ENCODE results near the gene TSPOAP1. TPM values are rescaled to one million over a fixed set of nuclear protein-coding genes. Genes with fewer than 3 reads are reported as not detected.

TSPOAP1 gene
- total and polyA plus RNA-seq, 2 of the 4 experiments (the other 2 are of a cell fraction) = 0.90 to 1.6 TPM

GRCh38 chr17:58338841-58339754 is 10.5 kb upstream of the TSPOAP1 start:
- ChIA-PET CTCF (no interaction called here), POLR2A (ENCODE audit: unreplicated experiment) (interaction anchor here (2.2 kb wide), 1 partner anchor 13 kb away, joined by 6 read pairs; the partner anchor contains the start of gene SUPT4H1)
- H3K79me1 ChIP-seq (ENCODE audit: low read depth in 1 of 2, low read length in 2 of 2) = peaks cover 12 to 24% of the 10 kb centered on the region in 2 experiments
- peak overlapping the region; percentile 100 for H3K14ac ChIP-seq (replicated peaks; ENCODE audit: low read depth, low read length)
- ATAC-seq (ENCODE audit: low read depth) (peak; percentile 70), DNase-seq (peak; percentile 88)
- H3K4ac ChIP-seq (ENCODE audit: low read depth, low read length) = peak overlapping the region; percentile 100
- H2BK20ac ChIP-seq (ENCODE audit: low read depth, low read length) = peak overlapping the region; percentile 94
- BruUV-seq (replicated peaks) = no TSS peak
- peak overlapping the region; percentile 91 for H3K9ac ChIP-seq (ENCODE audit: low read depth, low read length)
- dilution Hi-C loops (cut with HindIII; ENCODE audit: low sequenced_read_pairs, unreplicated experiment) = no loop called here
- peak overlapping the region; percentile 90 for H2AFZ ChIP-seq (replicated peaks; ENCODE audit: low read length, poor library complexity)
- H2AK5ac ChIP-seq (ENCODE audit: low read depth, low read length) = peak overlapping the region; percentile 100
- 100% methylated on average over 1 of the region's 10 CpGs; no CpG with 5 or more reads in 1 of the 2 experiments for WGBS, 2 experiments (ENCODE audit: extremely low coverage in 2 of 2, insufficient read length in 1 of 2)
- intact Hi-C loops (cut with micrococcal nuclease) = no loop called here
- peaks cover 38% of the 10 kb centered on the region for H3K4me1 ChIP-seq (ENCODE audit: control insufficient read depth, insufficient read depth, low read length)
- no peak for TF ChIP-seq CTCF (conservative IDR thresholded peaks at IDR 0.05; ENCODE audit: low read depth, low read length)
- TF ChIP-seq RCOR1 (IDR thresholded peaks at IDR 0.05; ENCODE audit: insufficient replicate concordance, low read length) = no peak
- TF ChIP-seq POLR2A (IDR thresholded peaks at IDR 0.05; ENCODE audit: low read depth, low read length) = peak; percentile 77; the same call in 1 of the 2 replicates
- no peak for TF ChIP-seq SMC3 (IDR thresholded peaks at IDR 0.05; ENCODE audit: low read depth, low read length)
- no peak for TF ChIP-seq MAZ (IDR thresholded peaks at IDR 0.05; ENCODE audit: borderline replicate concordance, low read depth, low read length)
- TF ChIP-seq, protein P1, sequence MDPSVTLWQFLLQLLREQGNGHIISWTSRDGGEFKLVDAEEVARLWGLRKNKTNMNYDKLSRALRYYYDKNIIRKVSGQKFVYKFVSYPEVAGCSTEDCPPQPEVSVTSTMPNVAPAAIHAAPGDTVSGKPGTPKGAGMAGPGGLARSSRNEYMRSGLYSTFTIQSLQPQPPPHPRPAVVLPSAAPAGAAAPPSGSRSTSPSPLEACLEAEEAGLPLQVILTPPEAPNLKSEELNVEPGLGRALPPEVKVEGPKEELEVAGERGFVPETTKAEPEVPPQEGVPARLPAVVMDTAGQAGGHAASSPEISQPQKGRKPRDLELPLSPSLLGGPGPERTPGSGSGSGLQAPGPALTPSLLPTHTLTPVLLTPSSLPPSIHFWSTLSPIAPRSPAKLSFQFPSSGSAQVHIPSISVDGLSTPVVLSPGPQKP (IDR thresholded peaks at IDR 0.05; ENCODE audit: borderline replicate concordance, low read depth, low read length) = no peak
- TF ChIP-seq, protein P2, sequence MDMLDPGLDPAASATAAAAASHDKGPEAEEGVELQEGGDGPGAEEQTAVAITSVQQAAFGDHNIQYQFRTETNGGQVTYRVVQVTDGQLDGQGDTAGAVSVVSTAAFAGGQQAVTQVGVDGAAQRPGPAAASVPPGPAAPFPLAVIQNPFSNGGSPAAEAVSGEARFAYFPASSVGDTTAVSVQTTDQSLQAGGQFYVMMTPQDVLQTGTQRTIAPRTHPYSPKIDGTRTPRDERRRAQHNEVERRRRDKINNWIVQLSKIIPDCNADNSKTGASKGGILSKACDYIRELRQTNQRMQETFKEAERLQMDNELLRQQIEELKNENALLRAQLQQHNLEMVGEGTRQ (IDR thresholded peaks at IDR 0.05; ENCODE audit: low read depth, low read length) = peak; percentile 24; the same call in 1 of the 2 replicates
- TF ChIP-seq MXI1 (IDR thresholded peaks at IDR 0.05; ENCODE audit: borderline replicate concordance, low read depth, low read length) = 0 out of 2 replicates have a peak, but pooled peaks have one; percentile 18
- H3K4me2 ChIP-seq (ENCODE audit: low read depth, low read length) = peak overlapping the region; percentile 92
- peak overlapping the region; percentile 99 for H4K5ac ChIP-seq (ENCODE audit: low read depth, low read length)
- peak overlapping the region; percentile 97 for H2BK5ac ChIP-seq (ENCODE audit: low read depth, low read length, poor library complexity, severe bottlenecking)
- H4K8ac ChIP-seq (ENCODE audit: low read depth in 2 of 2, low read length in 2 of 2) = peak overlapping the region; percentile 99 to 100
- H3K9me1 ChIP-seq (ENCODE audit: insufficient read depth, low read length) = peaks cover 40% of the 10 kb centered on the region
- peak overlapping the region; percentile 94 for H2BK15ac ChIP-seq (ENCODE audit: low read depth, low read length)
- no peaks in the 10 kb centered on the region for H3K27me3 ChIP-seq (ENCODE audit: control insufficient read depth, insufficient read depth, low read length)
- peaks cover 5% of the 10 kb centered on the region; the same call in 1 of the 2 replicates for H3K36me3 ChIP-seq (ENCODE audit: control insufficient read depth, insufficient read depth, low read length)
- peak overlapping the region; percentile 89 for H3K56ac ChIP-seq (ENCODE audit: extremely low read depth, insufficient read depth, low read length)
- H3K18ac ChIP-seq (ENCODE audit: low read depth, low read length) = peak overlapping the region; percentile 94
- H2BK120ac ChIP-seq (ENCODE audit: low read depth, low read length) = peak overlapping the region; percentile 98
- H4K91ac ChIP-seq (ENCODE audit: insufficient read depth, low read depth, low read length) = peak overlapping the region; percentile 99
- H4K20me1 ChIP-seq (ENCODE audit: insufficient read depth, low read length) = no peaks in the 10 kb centered on the region
- H3K9me3 ChIP-seq (ENCODE audit: control insufficient read depth, insufficient read depth, low read length) = no peaks in the 10 kb centered on the region
- peak overlapping the region; percentile 98 for H3K23ac ChIP-seq (ENCODE audit: low read depth, low read length)
- H2AK9ac ChIP-seq (replicated peaks; ENCODE audit: low read depth, low read length, poor library complexity) = peak overlapping the region; percentile 99
- H3K4me3 ChIP-seq (ENCODE audit: insufficient read depth, low read depth, low read length) = peak overlapping the region; percentile 45
- H3K27ac ChIP-seq (ENCODE audit: insufficient read depth, low read length) = peak overlapping the region; percentile 98
- in situ Hi-C loops (cut with MboI; ENCODE audit: low sequenced_read_pairs) = loop anchor here (25.0 kb wide), 1 partner anchor 477 kb away; the partner anchor contains the start of gene MRPS23

All from IMR-90 (cell line).